WTC11 (cell line): ENCODE data around the gene CDH22. TPM values are rescaled to one million over a fixed set of nuclear protein-coding genes. Genes with fewer than 3 reads are reported as not detected.

Experiments
- ATAC-seq: fragments of 200-7000 bp; cut with Tn5 transposase; 2 replicates; pipeline ENCODE4 v1.10.0; 2021; ENCODE audit warnings: mild to moderate bottlenecking, moderate library complexity
- CTCF ChIA-PET: fragments of 300-600 bp; sonication (Branson Sonifier 250); formaldehyde crosslinking; loops from one replicate; lab custom pipeline; 2021; ENCODE audit warnings: antibody characterized with exemption; lab: Charles Lee
- POLR2A ChIA-PET: fragments of 350-600 bp; sonication (Branson Sonifier 250); formaldehyde crosslinking; loops from one replicate; lab custom pipeline; 2021; ENCODE audit warnings: antibody characterized with exemption; lab: Charles Lee
- DNase-seq: peaks from one replicate; pipeline ENCODE4 v3.0.0; 2021; ENCODE audit warnings: low spot score
- H3K27ac Mint-ChIP-seq: 2 replicates; pipeline ENCODE4 v1.8.0; 2021; ENCODE audit warnings: mixed read lengths
- H3K27me3 Mint-ChIP-seq: 2 replicates; pipeline ENCODE4 v1.8.0; 2021; ENCODE audit warnings: low read depth, mild to moderate bottlenecking, moderate library complexity, mixed read lengths
- H3K36me3 Mint-ChIP-seq: 2 replicates; pipeline ENCODE4 v1.8.0; 2021; ENCODE audit warnings: mixed read lengths
- H3K4me1 Mint-ChIP-seq: 2 replicates; pipeline ENCODE4 v1.8.0; 2022; ENCODE audit warnings: mixed read lengths
- H3K4me3 Mint-ChIP-seq: 2 replicates; pipeline ENCODE4 v1.8.0; 2021; ENCODE audit warnings: mild to moderate bottlenecking, moderate library complexity, mixed read lengths
- H3K9me3 Mint-ChIP-seq: 2 replicates; pipeline ENCODE4 v1.8.0; 2021; ENCODE audit warnings: mixed read lengths
- ATF1 ChIP-seq: sonication (generic); formaldehyde crosslinking; IDR thresholded peaks from 2 replicates; pipeline ENCODE4 v1.8.1; 2023; ENCODE audit warnings: mild to moderate bottlenecking, moderate library complexity, missing genetic modification reagents
- CDX4 ChIP-seq: fragments of 250-450 bp; sonication (Bioruptor Pico); IDR thresholded peaks from 2 replicates; pipeline ENCODE4 v1.9.0; 2021; ENCODE audit warnings: moderate library complexity, mild to moderate bottlenecking, inconsistent platforms, borderline replicate concordance
- ELF4 ChIP-seq: sonication (generic); formaldehyde crosslinking; IDR thresholded peaks from 2 replicates; pipeline ENCODE4 v1.8.1; 2022; ENCODE audit warnings: low read depth, mild to moderate bottlenecking, moderate library complexity, missing genetic modification reagents
- GABPB1 ChIP-seq: sonication (generic); formaldehyde crosslinking; IDR thresholded peaks from 2 replicates; pipeline ENCODE4 v1.8.1; 2023; ENCODE audit warnings: mild to moderate bottlenecking, missing genetic modification reagents
- IRF1 ChIP-seq: sonication (generic); formaldehyde crosslinking; IDR thresholded peaks from 2 replicates; pipeline ENCODE4 v1.8.0; 2023; ENCODE audit warnings: missing genetic modification reagents
- JAZF1 ChIP-seq: fragments of 250-450 bp; sonication (Bioruptor Pico); IDR thresholded peaks from 2 replicates; pipeline ENCODE4 v1.9.0; 2021; ENCODE audit warnings: moderate library complexity, mild to moderate bottlenecking, inconsistent platforms
- MAX ChIP-seq: sonication (generic); formaldehyde crosslinking; IDR thresholded peaks from 2 replicates; pipeline ENCODE4 v1.8.0; 2022; ENCODE audit warnings: mild to moderate bottlenecking, missing genetic modification reagents
- MYBL2 ChIP-seq: sonication (generic); formaldehyde crosslinking; IDR thresholded peaks from 2 replicates; pipeline ENCODE4 v1.8.1; 2023; ENCODE audit warnings: mild to moderate bottlenecking, moderate library complexity, missing genetic modification reagents
- RELA ChIP-seq: sonication (generic); formaldehyde crosslinking; IDR thresholded peaks from 2 replicates; pipeline ENCODE4 v1.8.1; 2022; ENCODE audit warnings: missing genetic modification reagents, mild to moderate bottlenecking, borderline replicate concordance
- SP1 ChIP-seq: sonication (generic); formaldehyde crosslinking; conservative IDR thresholded peaks from 2 replicates; pipeline ENCODE4 v1.8.1; 2022; ENCODE audit warnings: missing genetic modification reagents
- ZNF121 ChIP-seq: sonication (generic); formaldehyde crosslinking; IDR thresholded peaks from 2 replicates; pipeline ENCODE4 v1.8.0; 2023; ENCODE audit warnings: missing genetic modification reagents
- ZNF232 ChIP-seq: sonication (generic); formaldehyde crosslinking; IDR thresholded peaks from 2 replicates; pipeline ENCODE4 v1.8.0; 2022; ENCODE audit warnings: mild to moderate bottlenecking, missing genetic modification reagents
- ZNF263 ChIP-seq: sonication (generic); formaldehyde crosslinking; IDR thresholded peaks from 2 replicates; pipeline ENCODE4 v1.8.1; 2022; ENCODE audit warnings: low read depth, mild to moderate bottlenecking, moderate library complexity, missing genetic modification reagents
- ZNF425 ChIP-seq: fragments of 250-450 bp; sonication (Bioruptor Pico); conservative IDR thresholded peaks from 2 replicates; pipeline ENCODE4 v1.9.0; 2021; ENCODE audit warnings: mild to moderate bottlenecking
- ZNF671 ChIP-seq: fragments of 250-450 bp; sonication (Bioruptor Pico); IDR thresholded peaks from 2 replicates; pipeline ENCODE4 v1.8.0; 2021; ENCODE audit warnings: mild to moderate bottlenecking
- total RNA-seq: library from RNA; stranded (reverse); gene quantifications from 3 replicates; pipeline ENCODE4 v1.2.3, GENCODE V29; 2021
- TF ChIP-seq, protein P1 (sequence below): sonication (generic); formaldehyde crosslinking; IDR thresholded peaks from 2 replicates; pipeline ENCODE4 v1.8.0; 2022; ENCODE audit warnings: mild to moderate bottlenecking, missing genetic modification reagents
- TF ChIP-seq, protein P2 (sequence below): sonication (generic); formaldehyde crosslinking; IDR thresholded peaks from 2 replicates; pipeline ENCODE4 v1.8.1; 2023; ENCODE audit warnings: mild to moderate bottlenecking, missing genetic modification reagents
- TF ChIP-seq, protein P3 (sequence below): sonication (generic); formaldehyde crosslinking; IDR thresholded peaks from 2 replicates; pipeline ENCODE4 v1.8.1; 2023; ENCODE audit warnings: mild to moderate bottlenecking, missing genetic modification reagents, moderate library complexity
- TF ChIP-seq, protein P4 (sequence below): sonication (generic); formaldehyde crosslinking; IDR thresholded peaks from 2 replicates; pipeline ENCODE4 v1.8.1; 2022; ENCODE audit warnings: low read depth, missing genetic modification reagents, borderline replicate concordance
- TF ChIP-seq, protein P5 (sequence below): sonication (generic); formaldehyde crosslinking; IDR thresholded peaks from 2 replicates; pipeline ENCODE4 v1.8.1; 2023; ENCODE audit warnings: mild to moderate bottlenecking, missing genetic modification reagents

The CDH22 gene
- total RNA-seq, 1 experiment from 2014 or later: 0.13 TPM

GRCh38 chr20:46289432-46289831, 18.9 kb downstream of the CDH22 start (continued):
- TF ChIP-seq, protein P1, sequence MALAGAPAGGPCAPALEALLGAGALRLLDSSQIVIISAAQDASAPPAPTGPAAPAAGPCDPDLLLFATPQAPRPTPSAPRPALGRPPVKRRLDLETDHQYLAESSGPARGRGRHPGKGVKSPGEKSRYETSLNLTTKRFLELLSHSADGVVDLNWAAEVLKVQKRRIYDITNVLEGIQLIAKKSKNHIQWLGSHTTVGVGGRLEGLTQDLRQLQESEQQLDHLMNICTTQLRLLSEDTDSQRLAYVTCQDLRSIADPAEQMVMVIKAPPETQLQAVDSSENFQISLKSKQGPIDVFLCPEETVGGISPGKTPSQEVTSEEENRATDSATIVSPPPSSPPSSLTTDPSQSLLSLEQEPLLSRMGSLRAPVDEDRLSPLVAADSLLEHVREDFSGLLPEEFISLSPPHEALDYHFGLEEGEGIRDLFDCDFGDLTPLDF (CRISPR knock-in tag): no peak
- TF ChIP-seq ZNF425 (CRISPR knock-in tag): no peak

- POLR2A ChIA-PET: interaction anchor here (0.6 kb wide), 1 partner anchor 352 kb away, joined by 3 read pairs; no protein-coding TSS in a partner anchor
- H3K36me3 Mint-ChIP-seq: no peaks in the 10 kb centered on the region
- H3K4me3 Mint-ChIP-seq: no peak overlapping the region
Measured at GRCh38 chr20:46286977-46287376, 21.3 kb downstream of the CDH22 start.

DNA sequence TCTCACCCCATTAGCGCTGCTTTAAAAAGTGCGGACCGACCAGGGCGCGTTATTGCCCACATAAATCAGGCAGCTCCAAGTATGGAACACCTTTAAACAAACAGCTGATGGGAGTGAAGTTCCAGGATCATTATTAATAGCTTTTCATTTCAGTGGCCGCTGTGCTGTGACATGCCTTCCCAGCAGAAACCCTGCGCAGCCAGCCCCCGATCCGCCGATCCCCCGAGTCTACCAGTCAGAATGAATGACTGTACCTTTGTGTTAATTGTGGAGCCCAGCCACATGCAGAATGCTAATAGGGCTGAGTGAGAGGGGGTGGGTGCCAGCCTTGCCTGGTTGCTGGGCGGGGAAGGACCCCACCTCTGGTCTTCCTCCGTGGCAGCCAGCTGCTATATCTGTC, 21.9 kb downstream of the CDH22 start:
- no peak overlapping the region for H3K4me3 Mint-ChIP-seq
- no peaks in the 10 kb centered on the region for H3K9me3 Mint-ChIP-seq
- H3K4me1 Mint-ChIP-seq: peaks cover 13% of the 10 kb centered on the region
- DNase-seq (no peak), ATAC-seq (no peak; the same call in 1 of the 2 replicates)
- H3K36me3 Mint-ChIP-seq: no peaks in the 10 kb centered on the region
- H3K27me3 Mint-ChIP-seq: no peaks in the 10 kb centered on the region; the same call in 1 of the 2 replicates
- no peak overlapping the region for H3K27ac Mint-ChIP-seq
- ChIA-PET CTCF (interaction anchor here (1.6 kb wide), 1 partner anchor 135 kb away, joined by 4 read pairs; no protein-coding TSS in a partner anchor), POLR2A (interaction anchor here (0.6 kb wide), 1 partner anchor 351 kb away, joined by 3 read pairs; no protein-coding TSS in a partner anchor)
- TF ChIP-seq ZNF232 (CRISPR knock-in tag) (no peak), IRF1 (no peak), ZNF425 (CRISPR knock-in tag) (no peak), MYBL2 (CRISPR knock-in tag) (no peak), ZNF671 (CRISPR knock-in tag) (no peak), RELA (CRISPR knock-in tag) (no peak), ZNF263 (CRISPR knock-in tag) (no peak), ELF4 (no peak), SP1 (CRISPR knock-in tag) (no peak), CDX4 (CRISPR knock-in tag) (no peak)
- TF ChIP-seq, protein P2, sequence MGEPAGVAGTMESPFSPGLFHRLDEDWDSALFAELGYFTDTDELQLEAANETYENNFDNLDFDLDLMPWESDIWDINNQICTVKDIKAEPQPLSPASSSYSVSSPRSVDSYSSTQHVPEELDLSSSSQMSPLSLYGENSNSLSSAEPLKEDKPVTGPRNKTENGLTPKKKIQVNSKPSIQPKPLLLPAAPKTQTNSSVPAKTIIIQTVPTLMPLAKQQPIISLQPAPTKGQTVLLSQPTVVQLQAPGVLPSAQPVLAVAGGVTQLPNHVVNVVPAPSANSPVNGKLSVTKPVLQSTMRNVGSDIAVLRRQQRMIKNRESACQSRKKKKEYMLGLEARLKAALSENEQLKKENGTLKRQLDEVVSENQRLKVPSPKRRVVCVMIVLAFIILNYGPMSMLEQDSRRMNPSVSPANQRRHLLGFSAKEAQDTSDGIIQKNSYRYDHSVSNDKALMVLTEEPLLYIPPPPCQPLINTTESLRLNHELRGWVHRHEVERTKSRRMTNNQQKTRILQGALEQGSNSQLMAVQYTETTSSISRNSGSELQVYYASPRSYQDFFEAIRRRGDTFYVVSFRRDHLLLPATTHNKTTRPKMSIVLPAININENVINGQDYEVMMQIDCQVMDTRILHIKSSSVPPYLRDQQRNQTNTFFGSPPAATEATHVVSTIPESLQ (CRISPR knock-in tag): no peak
- TF ChIP-seq, protein P3, sequence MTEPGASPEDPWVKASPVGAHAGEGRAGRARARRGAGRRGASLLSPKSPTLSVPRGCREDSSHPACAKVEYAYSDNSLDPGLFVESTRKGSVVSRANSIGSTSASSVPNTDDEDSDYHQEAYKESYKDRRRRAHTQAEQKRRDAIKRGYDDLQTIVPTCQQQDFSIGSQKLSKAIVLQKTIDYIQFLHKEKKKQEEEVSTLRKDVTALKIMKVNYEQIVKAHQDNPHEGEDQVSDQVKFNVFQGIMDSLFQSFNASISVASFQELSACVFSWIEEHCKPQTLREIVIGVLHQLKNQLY (CRISPR knock-in tag): no peak

More at GRCh38 chr20:46286977-46287376, 21.3 kb downstream of the CDH22 start:
- no peak overlapping the region for H3K27ac Mint-ChIP-seq
- CTCF ChIA-PET: interaction anchor here (0.6 to 1.6 kb wide), 2 partner anchors 20 to 135 kb away, joined by 3 to 4 read pairs; no protein-coding TSS in a partner anchor
- no peaks in the 10 kb centered on the region for H3K9me3 Mint-ChIP-seq
- H3K27me3 Mint-ChIP-seq: no peaks in the 10 kb centered on the region; the same call in 1 of the 2 replicates
- peaks cover 11% of the 10 kb centered on the region for H3K4me1 Mint-ChIP-seq
- DNase-seq: no peak
- TF ChIP-seq GABPB1 (CRISPR knock-in tag): no peak
- no peak for TF ChIP-seq ATF1
- no peak for TF ChIP-seq JAZF1 (CRISPR knock-in tag)
- TF ChIP-seq, protein P4, sequence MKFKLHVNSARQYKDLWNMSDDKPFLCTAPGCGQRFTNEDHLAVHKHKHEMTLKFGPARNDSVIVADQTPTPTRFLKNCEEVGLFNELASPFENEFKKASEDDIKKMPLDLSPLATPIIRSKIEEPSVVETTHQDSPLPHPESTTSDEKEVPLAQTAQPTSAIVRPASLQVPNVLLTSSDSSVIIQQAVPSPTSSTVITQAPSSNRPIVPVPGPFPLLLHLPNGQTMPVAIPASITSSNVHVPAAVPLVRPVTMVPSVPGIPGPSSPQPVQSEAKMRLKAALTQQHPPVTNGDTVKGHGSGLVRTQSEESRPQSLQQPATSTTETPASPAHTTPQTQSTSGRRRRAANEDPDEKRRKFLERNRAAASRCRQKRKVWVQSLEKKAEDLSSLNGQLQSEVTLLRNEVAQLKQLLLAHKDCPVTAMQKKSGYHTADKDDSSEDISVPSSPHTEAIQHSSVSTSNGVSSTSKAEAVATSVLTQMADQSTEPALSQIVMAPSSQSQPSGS (CRISPR knock-in tag): no peak
- TF ChIP-seq MAX: no peak
- TF ChIP-seq, protein P5, sequence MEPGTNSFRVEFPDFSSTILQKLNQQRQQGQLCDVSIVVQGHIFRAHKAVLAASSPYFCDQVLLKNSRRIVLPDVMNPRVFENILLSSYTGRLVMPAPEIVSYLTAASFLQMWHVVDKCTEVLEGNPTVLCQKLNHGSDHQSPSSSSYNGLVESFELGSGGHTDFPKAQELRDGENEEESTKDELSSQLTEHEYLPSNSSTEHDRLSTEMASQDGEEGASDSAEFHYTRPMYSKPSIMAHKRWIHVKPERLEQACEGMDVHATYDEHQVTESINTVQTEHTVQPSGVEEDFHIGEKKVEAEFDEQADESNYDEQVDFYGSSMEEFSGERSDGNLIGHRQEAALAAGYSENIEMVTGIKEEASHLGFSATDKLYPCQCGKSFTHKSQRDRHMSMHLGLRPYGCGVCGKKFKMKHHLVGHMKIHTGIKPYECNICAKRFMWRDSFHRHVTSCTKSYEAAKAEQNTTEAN (CRISPR knock-in tag): no peak
- no peak for TF ChIP-seq ZNF121 (CRISPR knock-in tag)
- no peak for ATAC-seq
